ENCODE data around the gene HRK.

The HRK gene

GRCh38 chr12:116881325-116881876, at the start of gene HRK:
TSS of gene HRK (minus strand) at chr12:116881441. CDS start at chr12:116881307, 134 bp downstream.
- H3K27ac ChIP-seq = no peak within 1 kb of the TSS
- no peak for DNase-seq (ENCODE audit: low read depth, low spot score)

- H3K27ac ChIP-seq = no peak overlapping the region
- DNase-seq (ENCODE audit: low read depth, low spot score) = no peak
Measured at GRCh38 chr12:116929885-116930284, 48.6 kb upstream of the HRK start.

- H3K27ac ChIP-seq = no peak overlapping the region
Measured at GRCh38 chr12:116928504-116928903, 47.3 kb upstream of the HRK start.

GRCh38 chr12:116927244-116927940, 46.2 kb upstream of the HRK start:
- no peak overlapping the region for H3K27ac ChIP-seq

More at GRCh38 chr12:116928504-116928903, 47.3 kb upstream of the HRK start:
- no peak for DNase-seq (ENCODE audit: low read depth, low spot score)

GRCh38 chr12:116926283-116927243, 45.3 kb upstream of the HRK start:
- no peak for DNase-seq (ENCODE audit: low read depth, low spot score)
- no peak overlapping the region for H3K27ac ChIP-seq

More at GRCh38 chr12:116927244-116927940, 46.2 kb upstream of the HRK start:
- DNase-seq (ENCODE audit: low read depth, low spot score) = no peak

- peak; percentile 69 for DNase-seq (ENCODE audit: low read depth, low spot score)
- H3K27ac ChIP-seq = peak overlapping the region; percentile 32
Measured at GRCh38 chr12:116924558-116925453, 43.6 kb upstream of the HRK start.

GRCh38 chr12:116922194-116922897, 41.1 kb upstream of the HRK start:
- no peak for DNase-seq (ENCODE audit: low read depth, low spot score)
- H3K27ac ChIP-seq = no peak overlapping the region

GRCh38 chr12:116920939-116921338, 39.7 kb upstream of the HRK start:
- no peak for DNase-seq (ENCODE audit: low read depth, low spot score)
- H3K27ac ChIP-seq = no peak overlapping the region

GRCh38 chr12:116919706-116920485, 38.7 kb upstream of the HRK start:
- DNase-seq (ENCODE audit: low read depth, low spot score) = no peak
- H3K27ac ChIP-seq = no peak overlapping the region

- no peak for DNase-seq (ENCODE audit: low read depth, low spot score)
- no peak overlapping the region for H3K27ac ChIP-seq
Measured at GRCh38 chr12:116919247-116919661, 38.0 kb upstream of the HRK start.

- no peak overlapping the region for H3K27ac ChIP-seq
- no peak for DNase-seq (ENCODE audit: low read depth, low spot score)
Measured at GRCh38 chr12:116918464-116918863, 37.2 kb upstream of the HRK start.

GRCh38 chr12:116916714-116917114, 35.5 kb upstream of the HRK start:
- peak overlapping the region; percentile 61 for H3K27ac ChIP-seq
- DNase-seq (ENCODE audit: low read depth, low spot score) = peak; percentile 50

GRCh38 chr12:116916122-116916521, 34.9 kb upstream of the HRK start:
- H3K27ac ChIP-seq = peak overlapping the region; percentile 61
- peak; percentile 50 for DNase-seq (ENCODE audit: low read depth, low spot score)

- no peak for DNase-seq (ENCODE audit: low read depth, low spot score)
- H3K27ac ChIP-seq = peak overlapping the region; percentile 61
Measured at GRCh38 chr12:116915326-116915725, 34.1 kb upstream of the HRK start.

- peak within 1 kb of the TSS; percentile 51 for H3K27ac ChIP-seq
- no peak for DNase-seq (ENCODE audit: low read depth, low spot score)
Measured at GRCh38 chr12:116910645-116911451, 29.6 kb upstream of the HRK start, which contains the start of gene FBXW8. TSS of gene FBXW8 (plus strand) at chr12:116910950. CDS start at chr12:116911038, 88 bp downstream.

GRCh38 chr12:116910280-116910644, 29.0 kb upstream of the HRK start:
- no peak for DNase-seq (ENCODE audit: low read depth, low spot score)
- no peak overlapping the region for H3K27ac ChIP-seq

GRCh38 chr12:116906285-116906684, 25.0 kb upstream of the HRK start:
- no peak for DNase-seq (ENCODE audit: low read depth, low spot score)
- H3K27ac ChIP-seq = no peak overlapping the region

- DNase-seq (ENCODE audit: low read depth, low spot score) = no peak
- no peak overlapping the region for H3K27ac ChIP-seq
Measured at GRCh38 chr12:116903818-116904217, 22.6 kb upstream of the HRK start.
